ENCODE measurements around the gene RAB29. TPM values are rescaled to one million over a fixed set of nuclear protein-coding genes. Genes with fewer than 3 reads are reported as not detected.

RAB29 gene
- total RNA-seq, 2 experiments from 2014 or later: 11.7 to 11.8 TPM

DNA sequence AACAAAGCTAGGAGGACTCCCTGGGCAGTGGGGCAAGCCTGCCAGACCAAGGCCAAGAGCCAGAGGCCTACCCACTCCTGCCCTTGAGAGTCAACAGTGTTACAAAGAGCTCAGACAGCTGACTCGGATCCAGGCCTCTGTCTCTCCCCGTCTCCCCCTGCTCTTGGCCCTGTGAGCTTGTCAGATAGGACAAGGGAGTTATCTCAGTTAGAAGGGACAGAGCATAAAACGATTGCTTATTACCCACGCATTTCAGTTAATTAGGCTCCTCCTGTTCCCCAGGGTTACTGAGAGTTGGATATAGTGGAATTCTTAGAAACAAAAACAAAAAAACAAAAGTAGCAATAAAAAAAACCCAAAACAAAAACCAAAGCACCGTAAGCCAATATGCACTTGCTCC, 36.4 kb upstream of the RAB29 start:
- ATAC-seq (ENCODE audit: poor library complexity) (no peak), DNase-seq (peak in 1 of 14 experiments; percentile 23)
- Mint-ChIP-seq H3K27me3 (no peaks in the 10 kb centered on the region), H3K27ac (peak overlapping the region; percentile 85), H3K9me3 (no peaks in the 10 kb centered on the region), H3K36me3 (ENCODE audit: low read depth) (peaks cover 48% of the 10 kb centered on the region), H3K4me3 (peak overlapping the region; percentile 97), H3K4me1 (ENCODE audit: low read depth) (peaks cover 72% of the 10 kb centered on the region)
- TF ChIP-seq, protein P1, sequence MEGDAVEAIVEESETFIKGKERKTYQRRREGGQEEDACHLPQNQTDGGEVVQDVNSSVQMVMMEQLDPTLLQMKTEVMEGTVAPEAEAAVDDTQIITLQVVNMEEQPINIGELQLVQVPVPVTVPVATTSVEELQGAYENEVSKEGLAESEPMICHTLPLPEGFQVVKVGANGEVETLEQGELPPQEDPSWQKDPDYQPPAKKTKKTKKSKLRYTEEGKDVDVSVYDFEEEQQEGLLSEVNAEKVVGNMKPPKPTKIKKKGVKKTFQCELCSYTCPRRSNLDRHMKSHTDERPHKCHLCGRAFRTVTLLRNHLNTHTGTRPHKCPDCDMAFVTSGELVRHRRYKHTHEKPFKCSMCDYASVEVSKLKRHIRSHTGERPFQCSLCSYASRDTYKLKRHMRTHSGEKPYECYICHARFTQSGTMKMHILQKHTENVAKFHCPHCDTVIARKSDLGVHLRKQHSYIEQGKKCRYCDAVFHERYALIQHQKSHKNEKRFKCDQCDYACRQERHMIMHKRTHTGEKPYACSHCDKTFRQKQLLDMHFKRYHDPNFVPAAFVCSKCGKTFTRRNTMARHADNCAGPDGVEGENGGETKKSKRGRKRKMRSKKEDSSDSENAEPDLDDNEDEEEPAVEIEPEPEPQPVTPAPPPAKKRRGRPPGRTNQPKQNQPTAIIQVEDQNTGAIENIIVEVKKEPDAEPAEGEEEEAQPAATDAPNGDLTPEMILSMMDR (IDR thresholded peaks at IDR 0.05): no peak
- Histone ChIP-seq H3K9me3 (ENCODE audit: control insufficient read depth in 1 of 2, insufficient read depth in 1 of 2, low read length in 2 of 2) (no peaks in the 10 kb centered on the region), H3K27ac (ENCODE audit: low read depth in 1 of 2, low read length in 2 of 2) (peak overlapping the region in 1 of 2 donors; percentile 9), H3K4me1 (ENCODE audit: insufficient read depth, low read length) (peaks cover 64% of the 10 kb centered on the region), H3K4me3 (ENCODE audit: low read length) (peak overlapping the region; percentile 97), H3K36me3 (ENCODE audit: insufficient read depth, low read length) (peaks cover 9% of the 10 kb centered on the region), H3K27me3 (ENCODE audit: control insufficient read depth in 1 of 2, insufficient read depth in 2 of 2, low read length in 2 of 2) (no peaks in the 10 kb centered on the region)
- intact Hi-C loops (cut with DNase I, micrococcal nuclease): loop anchor here (2.0 kb wide), 3 partner anchors 35 to 181 kb away; no protein-coding TSS in a partner anchor
- CTCF ChIA-PET: interaction anchor here (0.8 kb wide), 1 partner anchor 220 kb away, joined by 3 read pairs; no protein-coding TSS in a partner anchor
- POLR2A ChIA-PET: interaction anchor here (0.6 to 2.6 kb wide), 6 partner anchors 36 to 220 kb away, joined by 3 to 17 read pairs (median 4); partner anchors contain the start of genes PM20D1 and RAB29

DNA sequence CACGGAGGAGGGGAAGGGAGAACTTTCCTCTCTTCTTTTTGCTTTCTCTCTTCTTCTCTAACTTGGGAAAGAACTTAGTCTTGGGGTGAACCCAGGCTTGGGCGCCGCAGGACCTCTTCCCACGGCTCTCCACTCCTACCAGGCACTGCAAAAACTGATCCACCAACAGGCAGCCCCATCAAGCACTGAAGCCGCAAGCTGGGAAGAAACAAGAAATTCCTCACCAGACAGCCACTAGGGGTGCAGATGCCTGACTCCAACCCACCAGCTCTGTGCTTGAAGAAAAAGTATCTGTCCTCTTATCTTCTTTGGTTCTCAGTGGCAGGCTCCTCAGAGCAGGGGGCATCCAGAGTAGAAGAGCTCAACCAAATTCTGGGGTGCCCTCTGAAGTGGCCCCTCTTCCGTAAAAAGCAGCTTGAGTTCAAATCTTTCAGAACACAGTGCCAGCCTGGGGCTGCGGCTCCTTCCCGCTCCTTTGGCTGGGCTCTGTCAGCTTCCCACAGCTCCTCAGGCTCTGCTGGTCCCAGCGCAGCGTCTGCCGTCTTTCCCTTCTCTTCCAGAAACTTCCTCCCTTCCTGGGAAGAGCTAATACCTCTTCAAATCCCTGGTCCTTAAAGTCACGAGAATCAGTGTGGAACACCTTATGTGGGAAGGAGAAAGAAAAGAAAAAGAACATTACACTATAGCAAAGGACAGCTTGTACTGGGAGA, 35.3 kb upstream of the RAB29 start:
- no peaks in the 10 kb centered on the region for H3K9me3 Mint-ChIP-seq
- peaks cover 83% of the 10 kb centered on the region for H3K4me1 Mint-ChIP-seq (ENCODE audit: low read depth)
- Histone ChIP-seq H3K4me1 (ENCODE audit: insufficient read depth, low read length) (peaks cover 75% of the 10 kb centered on the region), H3K27me3 (ENCODE audit: control insufficient read depth in 1 of 2, insufficient read depth in 2 of 2, low read length in 2 of 2) (no peaks in the 10 kb centered on the region), H3K27ac (ENCODE audit: low read depth in 1 of 2, low read length in 2 of 2) (no peak overlapping the region), H3K4me3 (ENCODE audit: low read length) (no peak overlapping the region), H3K9me3 (ENCODE audit: control insufficient read depth in 1 of 2, insufficient read depth in 1 of 2, low read length in 2 of 2) (no peaks in the 10 kb centered on the region), H3K36me3 (ENCODE audit: insufficient read depth, low read length) (peaks cover 9% of the 10 kb centered on the region)
- H3K27me3 Mint-ChIP-seq: no peaks in the 10 kb centered on the region
- H3K27ac Mint-ChIP-seq: peak overlapping the region; percentile 85
- ATAC-seq (ENCODE audit: poor library complexity) (no peak), DNase-seq (peak in 3 of 14 experiments; percentile 13 to 41 (median 30))
- POLR2A ChIA-PET: interaction anchor here (0.7 to 1.6 kb wide), 5 partner anchors 11 to 62 kb away, joined by 3 to 6 read pairs (median 4); partner anchors contain the start of genes PM20D1 and RAB29
- CTCF ChIA-PET: interaction anchor here (0.6 to 2.6 kb wide), 2 partner anchors 10 to 61 kb away, joined by 3 to 8 read pairs; partner anchors contain the start of gene NUCKS1
- TF ChIP-seq, protein P1 (IDR thresholded peaks at IDR 0.05): peak; percentile 32
- H3K4me3 Mint-ChIP-seq: peak overlapping the region; percentile 97
- peaks cover 48% of the 10 kb centered on the region for H3K36me3 Mint-ChIP-seq (ENCODE audit: low read depth)
- intact Hi-C loops (cut with DNase I, micrococcal nuclease): no loop called here

DNA sequence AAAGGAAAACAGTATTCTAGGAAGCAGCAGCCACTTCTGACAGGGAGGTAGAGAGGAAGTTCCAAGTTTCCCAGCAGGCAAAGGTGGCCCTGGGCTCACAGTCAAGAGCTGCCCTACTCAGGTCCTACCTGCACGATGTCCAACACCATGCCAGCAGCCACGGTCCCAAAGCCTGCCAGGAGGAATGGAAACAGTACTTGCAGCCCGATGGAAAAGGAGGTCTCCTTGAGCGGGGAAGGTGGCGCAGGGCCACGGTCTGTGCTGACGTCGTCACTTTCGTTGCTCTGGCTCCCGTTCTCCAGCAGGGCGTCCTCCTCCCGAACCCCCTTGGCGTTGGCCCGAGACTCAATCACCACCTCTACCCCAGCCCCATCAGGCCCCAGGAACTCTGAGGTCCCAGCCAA, 34.7 kb upstream of the RAB29 start:
- H3K4me1 Mint-ChIP-seq (ENCODE audit: low read depth): peaks cover 88% of the 10 kb centered on the region
- intact Hi-C loops (cut with DNase I, micrococcal nuclease): loop anchor here in 1 of 2 experiments (2.0 kb wide), 1 partner anchor 57 kb away; no protein-coding TSS in a partner anchor
- TF ChIP-seq, protein P1 (IDR thresholded peaks at IDR 0.05): no peak

More for the DNA sequence above, 34.7 kb upstream of the RAB29 start:
- H3K9me3 ChIP-seq (ENCODE audit: control insufficient read depth in 1 of 2, insufficient read depth in 1 of 2, low read length in 2 of 2): no peaks in the 10 kb centered on the region
- no peaks in the 10 kb centered on the region for H3K9me3 Mint-ChIP-seq
- H3K27me3 Mint-ChIP-seq: no peaks in the 10 kb centered on the region
- no peak overlapping the region for H3K27ac ChIP-seq (ENCODE audit: low read depth in 1 of 2, low read length in 2 of 2)
- peaks cover 81% of the 10 kb centered on the region for H3K4me1 ChIP-seq (ENCODE audit: insufficient read depth, low read length)
- ATAC-seq (ENCODE audit: poor library complexity) (no peak), DNase-seq (no peak)
- H3K4me3 ChIP-seq (ENCODE audit: low read length): no peak overlapping the region
- peaks cover 48% of the 10 kb centered on the region for H3K36me3 Mint-ChIP-seq (ENCODE audit: low read depth)
- no peaks in the 10 kb centered on the region for H3K27me3 ChIP-seq (ENCODE audit: control insufficient read depth in 1 of 2, insufficient read depth in 2 of 2, low read length in 2 of 2)
- ChIA-PET POLR2A (interaction anchor here (0.6 to 1.6 kb wide), 4 partner anchors 10 to 85 kb away, joined by 3 to 4 read pairs (median 3); partner anchors contain the start of genes PM20D1 and RAB29), CTCF (interaction anchor here (2.6 kb wide), 1 partner anchor 11 kb away, joined by 8 read pairs; no protein-coding TSS in a partner anchor)
- no peak overlapping the region for H3K27ac Mint-ChIP-seq
- H3K36me3 ChIP-seq (ENCODE audit: insufficient read depth, low read length): peaks cover 9% of the 10 kb centered on the region
- H3K4me3 Mint-ChIP-seq: peak overlapping the region; percentile 25

Measured in CD4-positive, alpha-beta T cell (primary cell).